HepG2 (cell line): ENCODE measurements around the gene ITGB3. TPM values are rescaled to one million over a fixed set of nuclear protein-coding genes. Genes with fewer than 3 reads are reported as not detected.

Experiments
- CBX2 ChIP-seq, 2 experiments: fragments of 200-600 bp in 1 of 2; sonication (generic); formaldehyde crosslinking in 1 of 2; IDR thresholded peaks; 2 replicates each; pipeline versions ENCODE4 v1.7.0 to v1.8.1; 2018 to 2022; ENCODE audit warnings: low read depth in 2 of 2, low read length in 1 of 2, mild to moderate bottlenecking in 1 of 2, missing genetic modification reagents in 1 of 2
- EP300 ChIP-seq, 3 experiments: sonication (generic) in 1 of 3; formaldehyde crosslinking in 1 of 3; IDR thresholded peaks; 2 replicates each; pipeline versions ENCODE4 v1.5.1 to v1.6.1; 2011 to 2020; ENCODE audit warnings: low read depth in 2 of 3, low read length in 2 of 3, borderline replicate concordance in 1 of 3, improper control_type of control experiment in 1 of 3, mild to moderate bottlenecking in 1 of 3, missing genetic modification reagents in 1 of 3, moderate library complexity in 1 of 3
- FOSL2 ChIP-seq: sonication (generic); formaldehyde crosslinking; IDR thresholded peaks from 2 replicates; pipeline ENCODE4 v1.4.0; 2020; ENCODE audit warnings: missing genetic modification reagents
- HMG20A ChIP-seq: IDR thresholded peaks from 2 replicates; pipeline ENCODE4 v1.6.1; 2016; ENCODE audit warnings: borderline replicate concordance
- HNRNPK ChIP-seq: fragments of 200-400 bp; formaldehyde crosslinking; IDR thresholded peaks from 2 replicates; pipeline ENCODE4 v1.6.1; 2018; ENCODE audit warnings: low read length, low read depth, moderate library complexity, mild to moderate bottlenecking; ENCODE audit not compliant: poor library complexity, severe bottlenecking
- MIER3 ChIP-seq: IDR thresholded peaks from 2 replicates; pipeline ENCODE4 v1.6.1; 2016; ENCODE audit warnings: missing compliant biosample characterization, borderline replicate concordance
- NR2F1 ChIP-seq, 2 experiments: fragments of 450-650 bp in 1 of 2; formaldehyde crosslinking in 1 of 2; IDR thresholded peaks; 2 replicates each; pipeline versions ENCODE4 v1.5.0 to v1.6.1; 2016 to 2020; ENCODE audit warnings: mild to moderate bottlenecking in 1 of 2, missing compliant biosample characterization in 1 of 2, missing genetic modification reagents in 1 of 2, moderate library complexity in 1 of 2
- RELA ChIP-seq: sonication (generic); formaldehyde crosslinking; IDR thresholded peaks from 2 replicates; pipeline ENCODE4 v1.4.0; 2020; ENCODE audit warnings: missing genetic modification reagents
- SMYD3 ChIP-seq: sonication (generic); formaldehyde crosslinking; IDR thresholded peaks from 2 replicates; pipeline ENCODE4 v1.8.1; 2023; ENCODE audit warnings: mild to moderate bottlenecking, missing genetic modification reagents
- SNRNP70 ChIP-seq: fragments of 200-400 bp; formaldehyde crosslinking; IDR thresholded peaks from 2 replicates; pipeline ENCODE4 v1.6.1; 2017; ENCODE audit warnings: mild to moderate bottlenecking, low read depth, low read length, moderate library complexity
- TIGD3 ChIP-seq: sonication (generic); formaldehyde crosslinking; IDR thresholded peaks from 2 replicates; pipeline ENCODE4 v1.5.1; 2020; ENCODE audit warnings: mild to moderate bottlenecking, missing genetic modification reagents, borderline replicate concordance
- ZHX2 ChIP-seq, 2 experiments: sonication (generic) in 1 of 2; formaldehyde crosslinking in 1 of 2; IDR thresholded peaks; 2 replicates each; pipeline versions ENCODE4 v1.6.1 to v1.9.0; 2014 to 2022; ENCODE audit warnings: antibody characterized with exemption in 1 of 2, borderline replicate concordance in 1 of 2, inconsistent platforms in 1 of 2, low read depth in 1 of 2, missing genetic modification reagents in 1 of 2
- ZMYM2 ChIP-seq: sonication (generic); formaldehyde crosslinking; IDR thresholded peaks from 2 replicates; pipeline ENCODE4 v1.8.0; 2022; ENCODE audit warnings: mild to moderate bottlenecking, missing genetic modification reagents
- ZNF205 ChIP-seq: IDR thresholded peaks from 2 replicates; pipeline ENCODE4 v1.6.1; 2018; ENCODE audit warnings: missing biosample characterization, missing genetic modification reagents
- ZNF337 ChIP-seq: sonication (generic); formaldehyde crosslinking; IDR thresholded peaks from 2 replicates; pipeline ENCODE4 v1.5.1; 2020; ENCODE audit warnings: missing genetic modification reagents, low read depth, mild to moderate bottlenecking, borderline replicate concordance
- ZNF556 ChIP-seq: sonication (generic); formaldehyde crosslinking; IDR thresholded peaks from 2 replicates; pipeline ENCODE4 v1.4.0; 2020; ENCODE audit warnings: mild to moderate bottlenecking, missing genetic modification reagents, borderline replicate concordance
- ZNF766 ChIP-seq: sonication (generic); formaldehyde crosslinking; IDR thresholded peaks from 2 replicates; pipeline ENCODE4 v1.5.0; 2020; ENCODE audit warnings: missing genetic modification reagents, borderline replicate concordance
- polyA plus RNA-seq, 8 experiments: library from polyadenylated mRNA; depleted of rRNA in 3 of 8; stranded (reverse) in 7 of 8; unstranded in 1 of 8; fragments of >200 nt; fragmentation: Illumina TruSeq in 4 of 8; extraction: Trizol in 4 of 8; gene quantifications; 2 replicates each; pipeline versions ENCODE4 v1.2.1 to v1.2.3, GENCODE V29; 2011 to 2016; ENCODE audit warnings: low read depth in 4 of 8, missing spikeins in 1 of 8, mixed read lengths in 1 of 8; ENCODE audit not compliant: insufficient read depth in 1 of 8
- total RNA-seq, 5 experiments: library from RNA; depleted of rRNA; stranded (reverse); fragments of >200 nt; fragmentation: Illumina TruSeq; extraction: Trizol; gene quantifications; 2 replicates each; pipeline ENCODE4 v1.2.3, GENCODE V29; 2016; ENCODE audit warnings: low read depth in 1 of 5

ITGB3 gene
- total and polyA plus RNA-seq, 2 of the 13 experiments (the other 11 are each of a cell fraction or from before 2014, with no cell fraction given): 0.09 to 0.31 TPM

GRCh38 chr17:47291242-47291873, 37.7 kb downstream of the ITGB3 start (continued):
- TF ChIP-seq ZHX2 (IDR thresholded peaks at IDR 0.05; ENCODE audit: low read depth) (no peak), ZHX2 (CRISPR knock-in tag; IDR thresholded peaks at IDR 0.05; ENCODE audit: borderline replicate concordance) (no peak), FOSL2 (no peak), TIGD3 (CRISPR knock-in tag) (no peak), ZNF337 (CRISPR knock-in tag) (no peak), NR2F1 (CRISPR knock-in tag; IDR thresholded peaks at IDR 0.05) (no peak), ZMYM2 (CRISPR knock-in tag) (no peak), CBX2 (IDR thresholded peaks at IDR 0.05; ENCODE audit: low read depth, low read length) (no peak), CBX2 (CRISPR knock-in tag; IDR thresholded peaks at IDR 0.05; ENCODE audit: low read depth) (no peak), HNRNPK (no peak), ZNF205 (no peak), MIER3 (CRISPR knock-in tag) (no peak), ZNF766 (CRISPR knock-in tag) (no peak), RELA (no peak), EP300 (IDR thresholded peaks at IDR 0.05; ENCODE audit: low read depth in 2 of 2, low read length in 2 of 2) (peak in 1 of 2 experiments; percentile 64; a peak in 1 of 4 replicates), EP300 (CRISPR knock-in tag; IDR thresholded peaks at IDR 0.05; ENCODE audit: borderline replicate concordance) (peak; percentile 49; the same call in 1 of the 2 replicates), SMYD3 (CRISPR knock-in tag) (no peak), HMG20A (peak; percentile 66), SNRNP70 (no peak), ZNF556 (no peak)
